WTC11 (cell line): ENCODE results near the gene WSCD2. TPM values are rescaled to one million over a fixed set of nuclear protein-coding genes. Genes with fewer than 3 reads are reported as not detected.

Source experiments
- ATAC-seq: fragments of 200-7000 bp; cut with Tn5 transposase; 2 replicates; pipeline ENCODE4 v1.10.0; 2021; ENCODE audit warnings: mild to moderate bottlenecking, moderate library complexity
- CTCF ChIA-PET: fragments of 300-600 bp; sonication (Branson Sonifier 250); formaldehyde crosslinking; loops from one replicate; lab custom pipeline; 2021; ENCODE audit warnings: antibody characterized with exemption; lab: Charles Lee
- POLR2A ChIA-PET: fragments of 350-600 bp; sonication (Branson Sonifier 250); formaldehyde crosslinking; loops from one replicate; lab custom pipeline; 2021; ENCODE audit warnings: antibody characterized with exemption; lab: Charles Lee
- DNase-seq: peaks from one replicate; pipeline ENCODE4 v3.0.0; 2021; ENCODE audit warnings: low spot score
- H3K27ac Mint-ChIP-seq: 2 replicates; pipeline ENCODE4 v1.8.0; 2021; ENCODE audit warnings: mixed read lengths
- H3K27me3 Mint-ChIP-seq: 2 replicates; pipeline ENCODE4 v1.8.0; 2021; ENCODE audit warnings: low read depth, mild to moderate bottlenecking, moderate library complexity, mixed read lengths
- H3K36me3 Mint-ChIP-seq: 2 replicates; pipeline ENCODE4 v1.8.0; 2021; ENCODE audit warnings: mixed read lengths
- H3K4me1 Mint-ChIP-seq: 2 replicates; pipeline ENCODE4 v1.8.0; 2022; ENCODE audit warnings: mixed read lengths
- H3K4me3 Mint-ChIP-seq: 2 replicates; pipeline ENCODE4 v1.8.0; 2021; ENCODE audit warnings: mild to moderate bottlenecking, moderate library complexity, mixed read lengths
- H3K9me3 Mint-ChIP-seq: 2 replicates; pipeline ENCODE4 v1.8.0; 2021; ENCODE audit warnings: mixed read lengths
- CREM ChIP-seq: sonication (generic); formaldehyde crosslinking; IDR thresholded peaks from 2 replicates; pipeline ENCODE4 v1.8.1; 2022; ENCODE audit warnings: mild to moderate bottlenecking, missing genetic modification reagents, moderate library complexity
- ESRRA ChIP-seq: sonication (generic); formaldehyde crosslinking; IDR thresholded peaks from 2 replicates; pipeline ENCODE4 v1.8.1; 2022; ENCODE audit warnings: mild to moderate bottlenecking, missing genetic modification reagents, borderline replicate concordance
- IRF2 ChIP-seq: sonication (generic); formaldehyde crosslinking; IDR thresholded peaks from 2 replicates; pipeline ENCODE4 v1.8.0; 2022; ENCODE audit warnings: low read depth, missing genetic modification reagents, borderline replicate concordance
- JUN ChIP-seq: sonication (generic); formaldehyde crosslinking; IDR thresholded peaks from 2 replicates; pipeline ENCODE4 v1.8.0; 2023; ENCODE audit warnings: mild to moderate bottlenecking, missing genetic modification reagents
- KAT7 ChIP-seq: sonication (generic); formaldehyde crosslinking; IDR thresholded peaks from 2 replicates; pipeline ENCODE4 v1.8.1; 2023; ENCODE audit warnings: missing genetic modification reagents, mild to moderate bottlenecking, borderline replicate concordance
- MAX ChIP-seq: sonication (generic); formaldehyde crosslinking; IDR thresholded peaks from 2 replicates; pipeline ENCODE4 v1.8.0; 2022; ENCODE audit warnings: mild to moderate bottlenecking, missing genetic modification reagents
- NFYB ChIP-seq: sonication (generic); formaldehyde crosslinking; conservative IDR thresholded peaks from 2 replicates; pipeline ENCODE4 v1.8.0; 2022; ENCODE audit warnings: low read depth, missing genetic modification reagents
- PRRX2 ChIP-seq: fragments of 250-450 bp; sonication (Bioruptor Pico); IDR thresholded peaks from 2 replicates; pipeline ENCODE4 v1.8.0; 2021; ENCODE audit warnings: mild to moderate bottlenecking
- TCF7 ChIP-seq: sonication (generic); formaldehyde crosslinking; IDR thresholded peaks from 2 replicates; pipeline ENCODE4 v1.8.0; 2022; ENCODE audit warnings: mild to moderate bottlenecking, low read depth, missing genetic modification reagents, moderate library complexity
- ZNF138 ChIP-seq: sonication (generic); formaldehyde crosslinking; conservative IDR thresholded peaks from 2 replicates; pipeline ENCODE4 v1.8.1; 2022; ENCODE audit warnings: mild to moderate bottlenecking, moderate library complexity, missing genetic modification reagents
- ZNF263 ChIP-seq: sonication (generic); formaldehyde crosslinking; IDR thresholded peaks from 2 replicates; pipeline ENCODE4 v1.8.1; 2022; ENCODE audit warnings: low read depth, mild to moderate bottlenecking, moderate library complexity, missing genetic modification reagents
- ZNF396 ChIP-seq: fragments of 250-450 bp; sonication (Bioruptor Pico); IDR thresholded peaks from 2 replicates; pipeline ENCODE4 v1.8.0; 2021; ENCODE audit warnings: mild to moderate bottlenecking, moderate library complexity, borderline replicate concordance
- ZNF423 ChIP-seq: fragments of 250-450 bp; sonication (Bioruptor Pico); IDR thresholded peaks from 2 replicates; pipeline ENCODE4 v2.1.2; 2022; ENCODE audit warnings: mild to moderate bottlenecking, moderate library complexity
- total RNA-seq: library from RNA; stranded (reverse); gene quantifications from 3 replicates; pipeline ENCODE4 v1.2.3, GENCODE V29; 2021
- TF ChIP-seq, protein P1 (sequence below): sonication (generic); formaldehyde crosslinking; IDR thresholded peaks from 2 replicates; pipeline ENCODE4 v1.8.0; 2022; ENCODE audit warnings: mild to moderate bottlenecking, missing genetic modification reagents
- TF ChIP-seq, protein P2 (sequence below): sonication (generic); formaldehyde crosslinking; IDR thresholded peaks from 2 replicates; pipeline ENCODE4 v1.8.1; 2022; ENCODE audit warnings: mild to moderate bottlenecking, moderate library complexity, missing genetic modification reagents
- TF ChIP-seq, protein P3 (sequence below): sonication (generic); formaldehyde crosslinking; IDR thresholded peaks from 2 replicates; pipeline ENCODE4 v1.8.1; 2023; ENCODE audit warnings: mild to moderate bottlenecking, missing genetic modification reagents
- TF ChIP-seq, protein P4 (sequence below): fragments of 250-450 bp; sonication (Bioruptor Pico); IDR thresholded peaks from 2 replicates; pipeline ENCODE4 v1.8.0; 2021; ENCODE audit warnings: mild to moderate bottlenecking
- TF ChIP-seq, protein P5 (sequence below): fragments of 250-450 bp; sonication (Bioruptor Pico); IDR thresholded peaks from 2 replicates; pipeline ENCODE4 v1.9.0; 2021; ENCODE audit warnings: mild to moderate bottlenecking

WSCD2 gene
- total RNA-seq, 1 experiment from 2014 or later: 1.1 TPM

DNA sequence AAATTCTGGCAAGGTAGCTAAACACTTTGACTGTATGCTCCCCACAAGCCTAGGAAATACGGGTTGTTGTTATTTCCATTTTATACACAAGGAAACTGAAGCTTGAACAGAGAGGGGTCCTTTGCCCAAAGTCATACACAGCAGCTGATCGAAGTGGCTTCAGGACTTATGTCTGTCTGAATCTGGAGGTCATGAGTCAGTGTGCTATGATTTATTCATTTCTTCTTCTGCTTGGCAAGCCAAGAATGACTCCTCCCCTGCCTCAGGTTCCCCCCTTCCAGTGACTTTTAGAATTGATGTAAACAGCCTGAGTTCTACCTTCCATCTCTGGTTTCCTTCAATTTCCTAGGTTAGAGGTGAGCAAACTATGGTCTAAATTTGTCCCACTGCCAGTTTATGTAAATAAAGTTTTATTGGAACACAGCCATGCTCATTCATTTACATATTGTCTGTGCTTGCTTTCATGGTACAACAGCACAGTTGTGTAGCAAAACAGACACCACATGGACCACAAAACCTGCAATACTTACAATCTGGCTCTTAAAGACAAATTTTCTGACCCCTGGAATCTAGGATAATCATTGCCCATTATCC, 34.9 kb upstream of the WSCD2 start (continued):
- TF ChIP-seq, protein P1, sequence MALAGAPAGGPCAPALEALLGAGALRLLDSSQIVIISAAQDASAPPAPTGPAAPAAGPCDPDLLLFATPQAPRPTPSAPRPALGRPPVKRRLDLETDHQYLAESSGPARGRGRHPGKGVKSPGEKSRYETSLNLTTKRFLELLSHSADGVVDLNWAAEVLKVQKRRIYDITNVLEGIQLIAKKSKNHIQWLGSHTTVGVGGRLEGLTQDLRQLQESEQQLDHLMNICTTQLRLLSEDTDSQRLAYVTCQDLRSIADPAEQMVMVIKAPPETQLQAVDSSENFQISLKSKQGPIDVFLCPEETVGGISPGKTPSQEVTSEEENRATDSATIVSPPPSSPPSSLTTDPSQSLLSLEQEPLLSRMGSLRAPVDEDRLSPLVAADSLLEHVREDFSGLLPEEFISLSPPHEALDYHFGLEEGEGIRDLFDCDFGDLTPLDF (CRISPR knock-in tag): no peak

DNA sequence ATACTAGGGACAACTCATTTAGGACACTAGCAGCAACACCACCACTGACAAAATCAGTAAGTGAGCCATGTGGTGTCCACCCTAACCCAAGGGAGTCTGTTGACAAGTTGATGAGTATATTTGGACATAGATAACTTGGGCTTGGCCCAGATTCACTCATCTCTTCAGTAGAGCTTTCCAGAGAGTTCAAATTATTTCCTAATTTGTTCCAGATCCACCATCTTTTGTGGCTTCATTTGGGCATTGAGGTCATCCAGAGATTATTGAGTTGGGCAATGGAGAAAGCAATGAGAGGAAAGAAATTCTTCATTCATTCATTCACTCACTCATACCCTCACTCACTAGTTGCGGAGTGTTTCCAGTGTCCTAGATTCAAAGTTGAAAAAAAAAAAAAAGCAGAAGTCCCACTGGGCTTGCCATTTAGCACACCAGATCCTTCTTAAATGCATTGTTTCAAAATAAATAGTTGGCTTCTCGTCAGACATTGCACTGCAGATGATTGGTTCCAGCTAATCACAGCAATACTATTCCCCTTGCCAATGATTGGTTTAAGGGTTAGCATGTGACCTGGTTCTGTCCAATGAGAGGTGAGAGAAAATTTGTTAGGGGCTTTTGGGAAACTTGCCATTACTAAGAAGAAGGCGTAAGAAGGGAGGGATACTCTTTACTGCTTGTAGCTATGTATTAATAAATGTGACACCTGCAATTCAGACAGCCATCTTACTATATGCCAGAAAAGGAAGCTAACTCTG, 31.8 kb upstream of the WSCD2 start:
- POLR2A ChIA-PET: no interaction called here
- CTCF ChIA-PET: interaction anchor here (0.7 kb wide), 1 partner anchor 185 kb away, joined by 3 read pairs; no protein-coding TSS in a partner anchor

DNA sequence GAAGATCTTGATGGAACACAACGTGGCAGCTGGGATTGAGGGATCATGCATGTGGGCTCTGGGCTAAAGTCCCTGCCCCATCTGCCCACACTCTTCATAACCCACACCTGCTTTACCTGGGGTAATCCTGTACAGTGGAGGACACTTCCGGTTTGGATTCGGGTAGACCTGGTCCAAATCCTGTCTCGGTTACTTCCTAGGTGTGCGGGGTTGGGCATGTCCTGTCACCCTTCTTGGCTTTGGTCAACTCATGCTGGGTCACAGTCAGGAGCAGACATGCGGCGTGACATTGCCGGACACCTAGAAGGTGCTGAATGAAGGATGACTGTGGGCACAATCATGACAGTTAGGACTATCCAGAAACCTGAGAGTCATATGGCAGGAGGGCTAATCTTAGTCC, 30.7 kb upstream of the WSCD2 start:
- Mint-ChIP-seq H3K36me3 (no peaks in the 10 kb centered on the region), H3K4me1 (peaks cover 16% of the 10 kb centered on the region), H3K4me3 (no peak overlapping the region), H3K27me3 (no peaks in the 10 kb centered on the region), H3K9me3 (no peaks in the 10 kb centered on the region), H3K27ac (no peak overlapping the region)
- ChIA-PET CTCF (interaction anchor here (0.7 kb wide), 2 partner anchors 31 to 186 kb away, joined by 3 read pairs; partner anchors contain the start of gene WSCD2), POLR2A (no interaction called here)
- DNase-seq (no peak), ATAC-seq (no peak)
- TF ChIP-seq ZNF423 (CRISPR knock-in tag) (no peak), ESRRA (CRISPR knock-in tag) (no peak), IRF2 (CRISPR knock-in tag) (no peak), KAT7 (CRISPR knock-in tag) (no peak), JUN (CRISPR knock-in tag) (no peak), ZNF138 (CRISPR knock-in tag) (no peak), TCF7 (CRISPR knock-in tag) (no peak), ZNF263 (CRISPR knock-in tag) (no peak), CREM (CRISPR knock-in tag) (no peak), MAX (CRISPR knock-in tag) (no peak), ZNF396 (no peak), PRRX2 (CRISPR knock-in tag) (no peak)
- TF ChIP-seq, protein P2, sequence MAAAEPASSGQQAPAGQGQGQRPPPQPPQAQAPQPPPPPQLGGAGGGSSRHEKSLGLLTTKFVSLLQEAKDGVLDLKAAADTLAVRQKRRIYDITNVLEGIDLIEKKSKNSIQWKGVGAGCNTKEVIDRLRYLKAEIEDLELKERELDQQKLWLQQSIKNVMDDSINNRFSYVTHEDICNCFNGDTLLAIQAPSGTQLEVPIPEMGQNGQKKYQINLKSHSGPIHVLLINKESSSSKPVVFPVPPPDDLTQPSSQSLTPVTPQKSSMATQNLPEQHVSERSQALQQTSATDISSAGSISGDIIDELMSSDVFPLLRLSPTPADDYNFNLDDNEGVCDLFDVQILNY (CRISPR knock-in tag): no peak
- TF ChIP-seq, protein P3, sequence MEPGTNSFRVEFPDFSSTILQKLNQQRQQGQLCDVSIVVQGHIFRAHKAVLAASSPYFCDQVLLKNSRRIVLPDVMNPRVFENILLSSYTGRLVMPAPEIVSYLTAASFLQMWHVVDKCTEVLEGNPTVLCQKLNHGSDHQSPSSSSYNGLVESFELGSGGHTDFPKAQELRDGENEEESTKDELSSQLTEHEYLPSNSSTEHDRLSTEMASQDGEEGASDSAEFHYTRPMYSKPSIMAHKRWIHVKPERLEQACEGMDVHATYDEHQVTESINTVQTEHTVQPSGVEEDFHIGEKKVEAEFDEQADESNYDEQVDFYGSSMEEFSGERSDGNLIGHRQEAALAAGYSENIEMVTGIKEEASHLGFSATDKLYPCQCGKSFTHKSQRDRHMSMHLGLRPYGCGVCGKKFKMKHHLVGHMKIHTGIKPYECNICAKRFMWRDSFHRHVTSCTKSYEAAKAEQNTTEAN (CRISPR knock-in tag): no peak
- TF ChIP-seq, protein P4, sequence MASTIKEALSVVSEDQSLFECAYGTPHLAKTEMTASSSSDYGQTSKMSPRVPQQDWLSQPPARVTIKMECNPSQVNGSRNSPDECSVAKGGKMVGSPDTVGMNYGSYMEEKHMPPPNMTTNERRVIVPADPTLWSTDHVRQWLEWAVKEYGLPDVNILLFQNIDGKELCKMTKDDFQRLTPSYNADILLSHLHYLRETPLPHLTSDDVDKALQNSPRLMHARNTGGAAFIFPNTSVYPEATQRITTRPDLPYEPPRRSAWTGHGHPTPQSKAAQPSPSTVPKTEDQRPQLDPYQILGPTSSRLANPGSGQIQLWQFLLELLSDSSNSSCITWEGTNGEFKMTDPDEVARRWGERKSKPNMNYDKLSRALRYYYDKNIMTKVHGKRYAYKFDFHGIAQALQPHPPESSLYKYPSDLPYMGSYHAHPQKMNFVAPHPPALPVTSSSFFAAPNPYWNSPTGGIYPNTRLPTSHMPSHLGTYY (CRISPR knock-in tag): no peak
- TF ChIP-seq, protein P5, sequence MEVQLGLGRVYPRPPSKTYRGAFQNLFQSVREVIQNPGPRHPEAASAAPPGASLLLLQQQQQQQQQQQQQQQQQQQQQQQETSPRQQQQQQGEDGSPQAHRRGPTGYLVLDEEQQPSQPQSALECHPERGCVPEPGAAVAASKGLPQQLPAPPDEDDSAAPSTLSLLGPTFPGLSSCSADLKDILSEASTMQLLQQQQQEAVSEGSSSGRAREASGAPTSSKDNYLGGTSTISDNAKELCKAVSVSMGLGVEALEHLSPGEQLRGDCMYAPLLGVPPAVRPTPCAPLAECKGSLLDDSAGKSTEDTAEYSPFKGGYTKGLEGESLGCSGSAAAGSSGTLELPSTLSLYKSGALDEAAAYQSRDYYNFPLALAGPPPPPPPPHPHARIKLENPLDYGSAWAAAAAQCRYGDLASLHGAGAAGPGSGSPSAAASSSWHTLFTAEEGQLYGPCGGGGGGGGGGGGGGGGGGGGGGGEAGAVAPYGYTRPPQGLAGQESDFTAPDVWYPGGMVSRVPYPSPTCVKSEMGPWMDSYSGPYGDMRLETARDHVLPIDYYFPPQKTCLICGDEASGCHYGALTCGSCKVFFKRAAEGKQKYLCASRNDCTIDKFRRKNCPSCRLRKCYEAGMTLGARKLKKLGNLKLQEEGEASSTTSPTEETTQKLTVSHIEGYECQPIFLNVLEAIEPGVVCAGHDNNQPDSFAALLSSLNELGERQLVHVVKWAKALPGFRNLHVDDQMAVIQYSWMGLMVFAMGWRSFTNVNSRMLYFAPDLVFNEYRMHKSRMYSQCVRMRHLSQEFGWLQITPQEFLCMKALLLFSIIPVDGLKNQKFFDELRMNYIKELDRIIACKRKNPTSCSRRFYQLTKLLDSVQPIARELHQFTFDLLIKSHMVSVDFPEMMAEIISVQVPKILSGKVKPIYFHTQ (CRISPR knock-in tag): no peak

More for the DNA sequence above, 31.8 kb upstream of the WSCD2 start:
- Mint-ChIP-seq H3K4me1 (peaks cover 17% of the 10 kb centered on the region), H3K27ac (no peak overlapping the region), H3K9me3 (no peaks in the 10 kb centered on the region), H3K4me3 (no peak overlapping the region), H3K36me3 (no peaks in the 10 kb centered on the region), H3K27me3 (peaks cover 4% of the 10 kb centered on the region)
- no peak for DNase-seq
- peak; percentile 41 for TF ChIP-seq NFYB (CRISPR knock-in tag)
- no peak for TF ChIP-seq ZNF138 (CRISPR knock-in tag)
- ATAC-seq: no peak
